SK-N-SH (cell line): ENCODE results near the gene NRARP.

Experiments
- MXI1 ChIP-seq: IDR thresholded peaks from 2 replicates; pipeline ENCODE4 v1.6.1; 2012; ENCODE audit warnings: mild to moderate bottlenecking, low read depth, low read length, improper control_type of control experiment
- RFX5 ChIP-seq: IDR thresholded peaks from 2 replicates; pipeline ENCODE4 v1.6.1; 2012; ENCODE audit warnings: mild to moderate bottlenecking, improper control_type of control experiment, low read length
- YY1 ChIP-seq: IDR thresholded peaks from 2 replicates; pipeline ENCODE4 v1.4.0; 2012; ENCODE audit warnings: low read depth, mild to moderate bottlenecking
- TF ChIP-seq, protein P1 (sequence below): fragments of 200-600 bp; sonication (generic); IDR thresholded peaks from 2 replicates; pipeline ENCODE4 v1.6.1; 2017; ENCODE audit warnings: antibody characterized with exemption, mild to moderate bottlenecking, moderate library complexity
- TF ChIP-seq, protein P2 (sequence below): IDR thresholded peaks from 2 replicates; pipeline ENCODE4; 2012

DNA sequence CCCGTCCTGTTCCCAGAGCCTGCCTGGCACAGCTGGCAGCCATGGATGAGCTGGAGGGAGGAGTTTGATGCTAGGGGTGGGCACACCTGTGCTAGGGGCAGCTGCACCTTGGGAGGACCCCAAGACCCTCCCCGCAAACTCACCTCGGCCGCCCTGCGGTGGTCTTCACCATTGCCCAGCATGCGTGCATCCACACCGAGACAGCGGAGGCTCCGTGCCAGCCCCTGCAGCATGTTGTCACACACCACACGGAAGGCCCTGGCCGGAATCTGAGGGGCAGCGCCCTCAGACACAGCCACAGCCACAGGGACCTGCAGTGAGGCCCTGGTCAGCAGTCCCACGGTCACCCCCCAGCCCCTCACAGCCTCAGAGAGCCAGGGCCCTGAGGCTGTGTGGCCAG lies 45.9 kb upstream of the NRARP start:
- TF ChIP-seq YY1 (no peak), RFX5 (no peak), MXI1 (no peak)
- TF ChIP-seq, protein P1, sequence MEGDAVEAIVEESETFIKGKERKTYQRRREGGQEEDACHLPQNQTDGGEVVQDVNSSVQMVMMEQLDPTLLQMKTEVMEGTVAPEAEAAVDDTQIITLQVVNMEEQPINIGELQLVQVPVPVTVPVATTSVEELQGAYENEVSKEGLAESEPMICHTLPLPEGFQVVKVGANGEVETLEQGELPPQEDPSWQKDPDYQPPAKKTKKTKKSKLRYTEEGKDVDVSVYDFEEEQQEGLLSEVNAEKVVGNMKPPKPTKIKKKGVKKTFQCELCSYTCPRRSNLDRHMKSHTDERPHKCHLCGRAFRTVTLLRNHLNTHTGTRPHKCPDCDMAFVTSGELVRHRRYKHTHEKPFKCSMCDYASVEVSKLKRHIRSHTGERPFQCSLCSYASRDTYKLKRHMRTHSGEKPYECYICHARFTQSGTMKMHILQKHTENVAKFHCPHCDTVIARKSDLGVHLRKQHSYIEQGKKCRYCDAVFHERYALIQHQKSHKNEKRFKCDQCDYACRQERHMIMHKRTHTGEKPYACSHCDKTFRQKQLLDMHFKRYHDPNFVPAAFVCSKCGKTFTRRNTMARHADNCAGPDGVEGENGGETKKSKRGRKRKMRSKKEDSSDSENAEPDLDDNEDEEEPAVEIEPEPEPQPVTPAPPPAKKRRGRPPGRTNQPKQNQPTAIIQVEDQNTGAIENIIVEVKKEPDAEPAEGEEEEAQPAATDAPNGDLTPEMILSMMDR, result no peak
- TF ChIP-seq, protein P2, sequence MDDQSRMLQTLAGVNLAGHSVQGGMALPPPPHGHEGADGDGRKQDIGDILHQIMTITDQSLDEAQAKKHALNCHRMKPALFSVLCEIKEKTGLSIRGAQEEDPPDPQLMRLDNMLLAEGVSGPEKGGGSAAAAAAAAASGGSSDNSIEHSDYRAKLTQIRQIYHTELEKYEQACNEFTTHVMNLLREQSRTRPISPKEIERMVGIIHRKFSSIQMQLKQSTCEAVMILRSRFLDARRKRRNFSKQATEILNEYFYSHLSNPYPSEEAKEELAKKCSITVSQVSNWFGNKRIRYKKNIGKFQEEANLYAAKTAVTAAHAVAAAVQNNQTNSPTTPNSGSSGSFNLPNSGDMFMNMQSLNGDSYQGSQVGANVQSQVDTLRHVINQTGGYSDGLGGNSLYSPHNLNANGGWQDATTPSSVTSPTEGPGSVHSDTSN, result no peak
